ENCODE results near the gene TMEM39B. TPM values are rescaled to one million over a fixed set of nuclear protein-coding genes. Genes with fewer than 3 reads are reported as not detected.

Gene TMEM39B
- total RNA-seq, 1 experiment from 2014 or later, result 4.3 TPM

Other genes with a start within 250 kb of the TMEM39B start
- 388 and 393 TPM in 2 replicates for gene PTP4A2, start 134.6 kb upstream of the TMEM39B start, total RNA-seq (2014; rRNA removed; shearing (Covaris generic))
- gene KHDRBS1, start 59.1 kb upstream of the TMEM39B start, total RNA-seq (2014; rRNA removed; shearing (Covaris generic)), result 64.2 and 64.7 TPM in 2 replicates
- 44.2 and 45.8 TPM in 2 replicates for gene KPNA6, start 35.1 kb downstream of the TMEM39B start, total RNA-seq (2014; rRNA removed; shearing (Covaris generic))
- gene TXLNA, start 106.7 kb downstream of the TMEM39B start, total RNA-seq (2014; rRNA removed; shearing (Covaris generic)), result 63.1 and 66.6 TPM in 2 replicates
- gene CCDC28B, start 127.7 kb downstream of the TMEM39B start, total RNA-seq (2014; rRNA removed; shearing (Covaris generic)), result 11.2 and 15.7 TPM in 2 replicates
- gene IQCC, start 132.7 kb downstream of the TMEM39B start, total RNA-seq (2014; rRNA removed; shearing (Covaris generic)), result 3.0 and 3.8 TPM in 2 replicates
- not detected in 2 replicates for gene DCDC2B, start 136.2 kb downstream of the TMEM39B start, total RNA-seq (2014; rRNA removed; shearing (Covaris generic))
- 6.4 and 8.7 TPM in 2 replicates for gene TMEM234, start 149.4 kb downstream of the TMEM39B start, total RNA-seq (2014; rRNA removed; shearing (Covaris generic))
- 682 and 715 TPM in 2 replicates for gene EIF3I, start 149.5 kb downstream of the TMEM39B start, total RNA-seq (2014; rRNA removed; shearing (Covaris generic))
- not detected in 2 replicates for gene FAM167B, start 174.3 kb downstream of the TMEM39B start, total RNA-seq (2014; rRNA removed; shearing (Covaris generic))
- gene LCK, start 178.3 kb downstream of the TMEM39B start, total RNA-seq (2014; rRNA removed; shearing (Covaris generic)), result 0.06 TPM in 1 of 2 replicates, not detected in the other
- 96.9 and 122 TPM in 2 replicates for gene HDAC1, start 219.1 kb downstream of the TMEM39B start, total RNA-seq (2014; rRNA removed; shearing (Covaris generic))

Data from Daoy (cell line).